ENCODE data around the gene PPM1E. TPM values are rescaled to one million over a fixed set of nuclear protein-coding genes. Genes with fewer than 3 reads are reported as not detected.
A peak's percentile ranks its signal among the peaks of the same experiment; 100 is the strongest.

PPM1E gene
- total RNA-seq, 2 donors from 2014 or later: 4.1 to 7.8 TPM

DNA sequence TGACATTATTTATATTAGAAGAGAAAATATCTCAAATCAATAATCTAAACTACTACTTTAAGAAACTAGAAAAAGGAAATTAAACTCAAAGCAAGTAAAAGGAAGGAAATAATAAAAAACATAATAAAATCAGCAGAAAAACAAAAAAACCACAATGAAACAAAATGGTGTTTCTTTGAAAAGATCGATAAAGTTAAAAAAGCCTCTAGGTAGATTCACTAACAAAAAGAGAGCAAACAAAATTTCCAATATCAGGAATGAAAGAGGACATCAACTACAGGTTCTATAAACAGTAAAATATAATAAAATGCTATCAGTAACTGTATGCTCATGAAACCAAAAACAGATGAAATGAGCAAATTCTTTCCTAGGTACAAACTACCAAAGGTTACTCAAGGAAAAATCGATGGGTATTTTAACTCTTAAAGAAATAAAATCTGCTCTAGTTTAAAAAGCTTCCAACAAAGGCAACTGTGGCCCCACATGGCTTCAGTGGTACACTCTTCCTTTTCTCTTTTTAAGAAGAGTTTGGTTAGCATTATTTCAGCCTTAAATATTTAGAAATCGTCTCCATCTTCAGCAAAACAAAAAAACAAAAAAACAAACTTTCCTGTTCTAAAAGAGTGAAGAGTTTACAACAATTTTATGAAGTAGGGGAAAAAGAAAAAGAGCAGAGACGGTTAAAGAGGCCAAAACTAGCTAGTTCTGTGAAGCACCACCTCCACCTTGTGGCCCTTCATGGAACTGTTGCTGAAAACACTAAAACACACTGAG lies 248.9 kb downstream of the PPM1E start:
- Histone ChIP-seq H3K36me3 (no peaks in the 10 kb centered on the region), H3K4me1 (replicated peaks) (no peaks in the 10 kb centered on the region), H3K27ac (peak overlapping the region; percentile 32 to 48), H3K27me3 (replicated peaks; ENCODE audit: insufficient read depth) (no peaks in the 10 kb centered on the region), H3K9me3 (no peaks in the 10 kb centered on the region), H3K4me3 (no peak overlapping the region)
- intact Hi-C loops (cut with DNase I): loop anchor here (2.0 to 5.0 kb wide), 3 partner anchors 292 to 486 kb away; no protein-coding TSS in a partner anchor
- peak; percentile 60 for DNase-seq (ENCODE audit: low spot score)
- TF ChIP-seq POLR2AphosphoS5 (IDR thresholded peaks at IDR 0.05) (peak; percentile 43), POLR2A (IDR thresholded peaks at IDR 0.05) (no peak)
- TF ChIP-seq, protein P1, sequence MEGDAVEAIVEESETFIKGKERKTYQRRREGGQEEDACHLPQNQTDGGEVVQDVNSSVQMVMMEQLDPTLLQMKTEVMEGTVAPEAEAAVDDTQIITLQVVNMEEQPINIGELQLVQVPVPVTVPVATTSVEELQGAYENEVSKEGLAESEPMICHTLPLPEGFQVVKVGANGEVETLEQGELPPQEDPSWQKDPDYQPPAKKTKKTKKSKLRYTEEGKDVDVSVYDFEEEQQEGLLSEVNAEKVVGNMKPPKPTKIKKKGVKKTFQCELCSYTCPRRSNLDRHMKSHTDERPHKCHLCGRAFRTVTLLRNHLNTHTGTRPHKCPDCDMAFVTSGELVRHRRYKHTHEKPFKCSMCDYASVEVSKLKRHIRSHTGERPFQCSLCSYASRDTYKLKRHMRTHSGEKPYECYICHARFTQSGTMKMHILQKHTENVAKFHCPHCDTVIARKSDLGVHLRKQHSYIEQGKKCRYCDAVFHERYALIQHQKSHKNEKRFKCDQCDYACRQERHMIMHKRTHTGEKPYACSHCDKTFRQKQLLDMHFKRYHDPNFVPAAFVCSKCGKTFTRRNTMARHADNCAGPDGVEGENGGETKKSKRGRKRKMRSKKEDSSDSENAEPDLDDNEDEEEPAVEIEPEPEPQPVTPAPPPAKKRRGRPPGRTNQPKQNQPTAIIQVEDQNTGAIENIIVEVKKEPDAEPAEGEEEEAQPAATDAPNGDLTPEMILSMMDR (IDR thresholded peaks at IDR 0.05): peak; percentile 91 to 94 (median 92)
- WGBS: 17% methylated on average over 4 of the region's 4 CpGs

DNA sequence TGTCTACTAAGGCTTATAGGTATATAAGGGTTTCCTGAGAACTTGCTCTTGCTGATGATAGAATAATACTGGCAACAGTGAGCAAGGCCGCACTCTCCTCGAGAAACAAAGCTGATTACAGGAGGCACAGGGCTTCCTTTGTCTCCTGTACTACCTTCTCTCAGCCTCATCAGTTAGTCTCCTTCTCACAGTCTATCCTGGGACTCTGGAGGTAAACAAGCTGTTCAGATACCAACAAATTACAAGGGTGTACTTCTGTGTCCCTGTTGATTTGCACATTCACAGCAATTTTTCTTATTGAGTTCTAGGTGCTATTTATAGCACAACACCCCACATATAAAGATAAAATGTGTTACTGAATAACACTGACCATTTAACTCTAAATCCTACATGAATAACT lies 252.3 kb downstream of the PPM1E start:
- H3K36me3 ChIP-seq: no peaks in the 10 kb centered on the region
- H3K4me3 ChIP-seq: no peak overlapping the region
- no peaks in the 10 kb centered on the region for H3K27me3 ChIP-seq (replicated peaks; ENCODE audit: insufficient read depth)
- TF ChIP-seq POLR2AphosphoS5 (IDR thresholded peaks at IDR 0.05): no peak
- TF ChIP-seq, protein P1 (IDR thresholded peaks at IDR 0.05): no peak
- TF ChIP-seq POLR2A (IDR thresholded peaks at IDR 0.05): no peak
- no peaks in the 10 kb centered on the region for H3K9me3 ChIP-seq
- intact Hi-C loops (cut with DNase I): loop anchor here (5.0 kb wide), 1 partner anchor 421 kb away; no protein-coding TSS in a partner anchor
- DNase-seq (ENCODE audit: low spot score): no peak
- H3K4me1 ChIP-seq (replicated peaks): no peaks in the 10 kb centered on the region
- 77% methylated on average over 2 of the region's 2 CpGs for WGBS
- H3K27ac ChIP-seq: no peak overlapping the region

DNA sequence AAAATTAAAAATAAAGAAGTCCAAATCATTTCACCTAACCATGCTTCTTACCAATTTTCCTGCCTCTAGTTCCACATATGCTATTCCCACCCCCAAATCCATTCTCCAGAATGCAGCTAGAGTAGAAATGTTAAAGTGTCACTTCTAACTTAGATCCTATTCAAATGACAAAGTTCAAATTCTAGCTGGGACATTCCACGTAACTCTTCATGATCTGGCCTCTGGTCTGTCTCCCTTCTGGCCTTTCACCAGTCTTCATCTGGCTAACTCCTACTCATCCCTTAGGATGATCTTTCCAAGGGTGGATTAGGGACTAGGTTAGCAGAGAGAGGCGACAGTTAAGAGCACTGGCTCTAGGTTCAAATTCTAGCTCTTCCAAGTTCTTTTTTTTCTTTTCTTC lies 253.1 kb downstream of the PPM1E start:
- no peak overlapping the region for H3K4me3 ChIP-seq
- intact Hi-C loops (cut with DNase I): loop anchor here (5.0 kb wide), 1 partner anchor 421 kb away; no protein-coding TSS in a partner anchor
- 88% methylated on average over 2 of the region's 2 CpGs for WGBS
- no peaks in the 10 kb centered on the region for H3K9me3 ChIP-seq
- H3K27me3 ChIP-seq (replicated peaks; ENCODE audit: insufficient read depth): no peaks in the 10 kb centered on the region
- H3K4me1 ChIP-seq (replicated peaks): no peaks in the 10 kb centered on the region
- no peak for TF ChIP-seq POLR2AphosphoS5 (IDR thresholded peaks at IDR 0.05)
- TF ChIP-seq, protein P1 (IDR thresholded peaks at IDR 0.05): no peak
- no peak overlapping the region for H3K27ac ChIP-seq
- H3K36me3 ChIP-seq: no peaks in the 10 kb centered on the region
- no peak for DNase-seq (ENCODE audit: low spot score)

DNA sequence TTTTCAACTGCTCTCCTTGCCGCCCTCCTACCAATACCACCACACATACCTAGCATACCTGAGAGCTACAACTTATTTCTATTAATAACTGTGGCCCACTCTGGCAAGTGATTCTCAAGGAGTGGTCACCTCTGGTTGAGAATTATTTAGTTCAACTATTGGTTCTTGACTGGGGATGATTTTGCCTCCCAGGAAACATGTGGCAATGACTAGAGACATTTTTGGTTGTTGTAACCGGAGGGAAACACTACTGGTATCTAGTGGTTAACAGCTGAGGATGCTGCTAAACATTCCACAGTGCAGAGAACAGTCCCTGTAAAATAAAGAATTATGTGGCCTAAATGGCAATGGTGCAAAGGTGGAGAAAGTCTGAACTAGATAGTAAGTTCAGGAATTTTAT lies 254.4 kb downstream of the PPM1E start:
- WGBS: 98% methylated on average over 2 of the region's 2 CpGs
- intact Hi-C loops (cut with DNase I): no loop called here
- H3K4me1 ChIP-seq (replicated peaks): no peaks in the 10 kb centered on the region
- TF ChIP-seq, protein P1 (IDR thresholded peaks at IDR 0.05): no peak
- no peak for TF ChIP-seq POLR2AphosphoS5 (IDR thresholded peaks at IDR 0.05)
- TF ChIP-seq POLR2A (IDR thresholded peaks at IDR 0.05): no peak
- H3K27ac ChIP-seq: no peak overlapping the region
- no peaks in the 10 kb centered on the region for H3K27me3 ChIP-seq (replicated peaks; ENCODE audit: insufficient read depth)
- no peaks in the 10 kb centered on the region for H3K9me3 ChIP-seq
- H3K36me3 ChIP-seq: no peaks in the 10 kb centered on the region
- no peak for DNase-seq (ENCODE audit: low spot score)
- no peak overlapping the region for H3K4me3 ChIP-seq

DNA sequence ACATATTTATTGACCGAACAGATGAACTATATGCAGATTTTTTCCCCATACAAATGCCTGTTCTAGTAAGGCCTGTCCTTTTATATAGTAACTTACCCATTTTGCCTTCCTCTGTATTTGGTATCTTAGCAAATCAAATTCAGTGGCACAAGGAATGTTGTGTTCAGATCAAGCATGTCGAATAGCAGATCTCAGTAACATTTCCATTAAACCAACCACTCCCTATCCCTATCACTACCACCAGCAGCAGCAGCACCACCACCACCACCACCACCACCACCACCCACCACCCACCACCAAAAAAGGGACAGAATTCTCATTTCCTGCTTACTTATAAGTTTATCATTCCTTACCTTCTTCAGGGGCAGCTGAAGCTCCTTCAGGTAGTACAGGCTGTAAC lies 256.3 kb downstream of the PPM1E start:
- intact Hi-C loops (cut with DNase I): no loop called here
- no peaks in the 10 kb centered on the region for H3K36me3 ChIP-seq
- no peaks in the 10 kb centered on the region for H3K9me3 ChIP-seq
- DNase-seq (ENCODE audit: low spot score): no peak
- 88% methylated on average over 2 of the region's 2 CpGs for WGBS
- no peak overlapping the region for H3K27ac ChIP-seq
- no peaks in the 10 kb centered on the region for H3K4me1 ChIP-seq (replicated peaks)
- TF ChIP-seq POLR2AphosphoS5 (IDR thresholded peaks at IDR 0.05) (no peak), POLR2A (IDR thresholded peaks at IDR 0.05) (no peak)
- TF ChIP-seq, protein P1 (IDR thresholded peaks at IDR 0.05): no peak
- H3K27me3 ChIP-seq (replicated peaks; ENCODE audit: insufficient read depth): no peaks in the 10 kb centered on the region
- H3K4me3 ChIP-seq: no peak overlapping the region

Measured in prostate gland (tissue), 2 donors.